H1 (cell line): Measurements from ENCODE around the gene SUPT20H. TPM values are rescaled to one million over a fixed set of nuclear protein-coding genes. Genes with fewer than 3 reads are reported as not detected.

Experiments
- BCL11A ChIP-seq, 2 experiments: IDR thresholded peaks; one replicate each; pipeline ENCODE4 v1.6.1; 2011; ENCODE audit warnings: low read depth in 2 of 2, low read length in 2 of 2, mild to moderate bottlenecking in 2 of 2
- BRCA1 ChIP-seq: IDR thresholded peaks from 2 replicates; pipeline ENCODE4 v1.6.1; 2012; ENCODE audit warnings: low read depth, low read length, improper control_type of control experiment
- CHD7 ChIP-seq: fragments of 300-600 bp; sonication (generic); IDR thresholded peaks from 2 replicates; pipeline ENCODE4 v1.7.1; 2012; ENCODE audit warnings: low read length, moderate library complexity, mild to moderate bottlenecking, inconsistent platforms; ENCODE audit not compliant: insufficient replicate concordance
- PHF8 ChIP-seq: fragments of 200-600 bp; sonication (generic); conservative IDR thresholded peaks from 2 replicates; pipeline ENCODE4 v1.7.1; 2012; ENCODE audit warnings: low read depth, mild to moderate bottlenecking, inconsistent platforms, low read length, moderate library complexity
- SIN3A ChIP-seq, 2 experiments: IDR thresholded peaks in 1 of 2; conservative IDR thresholded peaks in 1 of 2; 2 replicates each; pipeline ENCODE4 v1.6.1; 2011 to 2012; ENCODE audit warnings: low read length in 2 of 2, improper control_type of control experiment in 1 of 2, low read depth in 1 of 2, mild to moderate bottlenecking in 1 of 2
- TBP ChIP-seq: IDR thresholded peaks from 2 replicates; pipeline ENCODE4 v1.6.1; 2011; ENCODE audit warnings: low read depth, low read length, improper control_type of control experiment
- polyA plus RNA-seq, 7 experiments: library from polyadenylated mRNA; depleted of rRNA in 3 of 7; stranded (reverse) in 5 of 7; unstranded in 2 of 7; fragments of >200 nt in 5 of 7; fragments of 200-250 nt in 2 of 7; gene quantifications; 1 replicate in 5 of 7; 2 replicates in 1 of 7; 4 replicates in 1 of 7; pipeline versions ENCODE4 v1.2.1 to v1.2.3, GENCODE V29; 2011 to 2013; ENCODE audit warnings: missing spikeins in 2 of 7, mixed read lengths in 2 of 7
- total RNA-seq: library from RNA; stranded (reverse); fragmentation: NEBNext Ultra II Directional; extraction: Animal tissue kit (Norgen Biotek cat#: 25700); gene quantifications from 2 replicates; pipeline ENCODE4 v1.2.1, GENCODE V29; 2021

Gene SUPT20H
- total and polyA plus RNA-seq, 2 of the 8 experiments (the other 6 are each of a cell fraction or from before 2014, with no cell fraction given): 69.2 to 75.1 TPM

- no peak for TF ChIP-seq CHD7
- TF ChIP-seq SIN3A (conservative IDR thresholded peaks at IDR 0.05 in 1 of 2, IDR thresholded peaks at IDR 0.05 in 1 of 2; ENCODE audit: low read depth in 1 of 2, low read length in 2 of 2): no peak
- TF ChIP-seq BRCA1: no peak
- no peak for TF ChIP-seq PHF8
- no peak for TF ChIP-seq TBP
- no peak for TF ChIP-seq BCL11A (IDR thresholded peaks at IDR 0.05; ENCODE audit: low read depth in 2 of 2, low read length in 2 of 2)
Measured at GRCh38 chr13:37067874-37068273, 8.4 kb upstream of the SUPT20H start (continued).
